ENCODE measurements around the gene LYPD5. TPM values are rescaled to one million over a fixed set of nuclear protein-coding genes. Genes with fewer than 3 reads are reported as not detected.
A peak's percentile ranks its signal among the peaks of the same experiment; 100 is the strongest.

The LYPD5 gene
- polyA plus RNA-seq, 3 donors = 0.19 to 0.39 (median 0.24) TPM

DNA sequence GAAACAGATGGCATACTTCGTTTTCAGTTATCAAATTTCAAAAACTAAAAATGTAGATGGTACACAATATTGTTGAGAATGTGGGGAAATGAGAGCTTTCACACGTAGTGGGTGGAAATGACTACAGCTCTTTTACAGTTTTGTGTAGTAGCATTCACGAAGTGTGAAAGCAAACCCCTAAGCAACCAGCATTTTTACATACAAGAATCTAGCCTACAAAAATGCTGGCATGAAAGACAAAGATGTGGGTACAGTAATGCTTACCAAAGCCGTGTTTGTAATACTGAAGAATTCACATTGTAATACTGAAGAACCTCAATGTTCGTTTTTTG lies 18.6 kb upstream of the LYPD5 start:
- Histone ChIP-seq H3K4me1 (ENCODE audit: control insufficient read depth in 1 of 2, insufficient read depth in 2 of 2, low read length in 2 of 2) (peaks cover 9% of the 10 kb centered on the region in 2 donors), H3K4me3 (replicated peaks in 1 of 3; ENCODE audit: low read depth in 2 of 3, low read length in 3 of 3) (peak overlapping the region in 2 of 3 experiments; percentile 27 to 63), H3K79me2 (ENCODE audit: insufficient read depth, low read length) (no peaks in the 10 kb centered on the region), H2AFZ (ENCODE audit: insufficient read depth, low read depth, low read length, poor library complexity, severe bottlenecking) (peak overlapping the region; percentile 69), H3K27me3 (ENCODE audit: control insufficient read depth in 2 of 2, insufficient read depth in 2 of 2, low read length in 2 of 2) (peaks cover 30 to 35% of the 10 kb centered on the region in 2 donors), H4K20me1 (ENCODE audit: insufficient read depth, low read length) (no peaks in the 10 kb centered on the region), H3K36me3 (replicated peaks in 1 of 2; ENCODE audit: control insufficient read depth in 1 of 2, insufficient read depth in 2 of 2, low read length in 2 of 2) (no peaks in the 10 kb centered on the region), H3K9me3 (replicated peaks in 1 of 2; ENCODE audit: control insufficient read depth in 1 of 2, insufficient read depth in 1 of 2, low read length in 2 of 2) (peaks cover 10 to 20% of the 10 kb centered on the region in 2 donors), H3K27ac (ENCODE audit: low read depth in 1 of 2, low read length in 2 of 2) (no peak overlapping the region), H3K9ac (ENCODE audit: insufficient read depth, low read length, poor library complexity, severe bottlenecking) (no peak overlapping the region), H3K4me2 (replicated peaks; ENCODE audit: extremely low read depth, low read length, poor library complexity, severe bottlenecking) (peak overlapping the region; percentile 63)
- H3K9me3 Mint-ChIP-seq = peaks cover 16 to 38% (median 27%) of the 10 kb centered on the region in 7 donors
- intact Hi-C loops (cut with micrococcal nuclease) = loop anchor here (10.0 kb wide), 3 partner anchors 114 to 274 kb away; partner anchors contain the start of genes ZNF224 (in 1 of the 2), ZNF284 (in 1 of the 2) and ZNF45 (in 1 of the 2)
- H3K36me3 Mint-ChIP-seq = peaks cover 5% of the 10 kb centered on the region in 2 donors
- WGBS (ENCODE audit: insufficient coverage) = no CpG with 5 or more reads among the region's 5 CpGs
- H3K4me1 Mint-ChIP-seq = peaks cover 10% of the 10 kb centered on the region
- TF ChIP-seq, protein P1, sequence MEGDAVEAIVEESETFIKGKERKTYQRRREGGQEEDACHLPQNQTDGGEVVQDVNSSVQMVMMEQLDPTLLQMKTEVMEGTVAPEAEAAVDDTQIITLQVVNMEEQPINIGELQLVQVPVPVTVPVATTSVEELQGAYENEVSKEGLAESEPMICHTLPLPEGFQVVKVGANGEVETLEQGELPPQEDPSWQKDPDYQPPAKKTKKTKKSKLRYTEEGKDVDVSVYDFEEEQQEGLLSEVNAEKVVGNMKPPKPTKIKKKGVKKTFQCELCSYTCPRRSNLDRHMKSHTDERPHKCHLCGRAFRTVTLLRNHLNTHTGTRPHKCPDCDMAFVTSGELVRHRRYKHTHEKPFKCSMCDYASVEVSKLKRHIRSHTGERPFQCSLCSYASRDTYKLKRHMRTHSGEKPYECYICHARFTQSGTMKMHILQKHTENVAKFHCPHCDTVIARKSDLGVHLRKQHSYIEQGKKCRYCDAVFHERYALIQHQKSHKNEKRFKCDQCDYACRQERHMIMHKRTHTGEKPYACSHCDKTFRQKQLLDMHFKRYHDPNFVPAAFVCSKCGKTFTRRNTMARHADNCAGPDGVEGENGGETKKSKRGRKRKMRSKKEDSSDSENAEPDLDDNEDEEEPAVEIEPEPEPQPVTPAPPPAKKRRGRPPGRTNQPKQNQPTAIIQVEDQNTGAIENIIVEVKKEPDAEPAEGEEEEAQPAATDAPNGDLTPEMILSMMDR (IDR thresholded peaks at IDR 0.05) = no peak
- H3K27me3 Mint-ChIP-seq (ENCODE audit: low read depth in 3 of 3) = peaks cover 32 to 51% (median 35%) of the 10 kb centered on the region in 3 donors
- no peak overlapping the region for H3K27ac Mint-ChIP-seq
- peak overlapping the region; percentile 77 to 95 for H3K4me3 Mint-ChIP-seq
- DNase-seq = no peak

DNA sequence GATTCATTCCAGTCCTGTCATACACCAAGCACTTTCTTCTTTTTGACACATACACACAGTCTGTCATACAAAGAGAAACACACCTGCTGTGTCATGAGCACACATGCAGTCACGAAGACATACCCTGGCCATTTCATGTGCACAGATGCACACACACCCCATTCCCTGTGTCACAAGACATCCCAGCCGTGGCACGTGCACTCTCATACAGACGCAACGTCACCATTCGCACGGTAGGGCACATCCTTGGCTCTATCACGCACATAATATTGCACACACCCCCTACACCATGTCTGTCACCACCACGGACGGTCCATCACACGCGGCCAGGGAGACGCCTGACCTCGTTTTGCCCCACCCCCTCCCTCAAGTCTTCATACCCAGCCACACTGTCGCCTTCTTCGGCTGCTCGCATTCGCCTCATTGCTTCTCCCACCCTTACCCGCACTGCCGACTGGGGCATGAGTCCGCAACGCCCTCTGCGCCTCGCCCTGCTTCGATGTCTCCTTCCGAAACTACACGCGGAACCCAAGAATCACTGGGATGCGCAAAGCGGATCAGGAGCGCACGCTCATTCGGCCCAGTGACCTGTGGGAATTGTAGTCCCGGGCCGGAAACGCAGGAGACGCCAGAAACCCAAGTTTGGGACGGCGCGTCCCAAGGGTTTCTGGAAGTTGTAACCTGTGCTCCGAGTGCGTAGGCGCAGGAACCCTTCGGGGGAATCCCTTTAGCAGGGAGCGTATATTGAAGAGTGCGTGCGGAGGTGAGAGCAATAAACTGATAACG lies 18.0 kb upstream of the LYPD5 start:
- 18% methylated on average over 43 of the region's 48 CpGs for WGBS (ENCODE audit: insufficient coverage)
- no peak overlapping the region for H3K27ac ChIP-seq (ENCODE audit: low read depth in 1 of 2, low read length in 2 of 2)
- peaks cover 30 to 35% of the 10 kb centered on the region in 2 donors for H3K27me3 ChIP-seq (ENCODE audit: control insufficient read depth in 2 of 2, insufficient read depth in 2 of 2, low read length in 2 of 2)
- H3K4me1 Mint-ChIP-seq = peaks cover 10% of the 10 kb centered on the region
- peaks cover 10 to 20% of the 10 kb centered on the region in 2 donors for H3K9me3 ChIP-seq (replicated peaks in 1 of 2; ENCODE audit: control insufficient read depth in 1 of 2, insufficient read depth in 1 of 2, low read length in 2 of 2)
- H3K36me3 ChIP-seq (replicated peaks in 1 of 2; ENCODE audit: control insufficient read depth in 1 of 2, insufficient read depth in 2 of 2, low read length in 2 of 2) = no peaks in the 10 kb centered on the region
- H3K4me2 ChIP-seq (replicated peaks; ENCODE audit: extremely low read depth, low read length, poor library complexity, severe bottlenecking) = peak overlapping the region; percentile 63
- peaks cover 29 to 51% (median 34%) of the 10 kb centered on the region in 3 donors for H3K27me3 Mint-ChIP-seq (ENCODE audit: low read depth in 3 of 3)
- TF ChIP-seq, protein P1 (IDR thresholded peaks at IDR 0.05) = no peak
- peak overlapping the region; percentile 69 for H2AFZ ChIP-seq (ENCODE audit: insufficient read depth, low read depth, low read length, poor library complexity, severe bottlenecking)
- H3K36me3 Mint-ChIP-seq = peaks cover 5% of the 10 kb centered on the region in 2 donors
- H3K27ac Mint-ChIP-seq = peak overlapping the region in 1 of 7 donors; percentile 52
- peaks cover 16 to 35% (median 23%) of the 10 kb centered on the region in 7 donors for H3K9me3 Mint-ChIP-seq
- H3K9ac ChIP-seq (ENCODE audit: insufficient read depth, low read length, poor library complexity, severe bottlenecking) = no peak overlapping the region
- no peaks in the 10 kb centered on the region for H3K79me2 ChIP-seq (ENCODE audit: insufficient read depth, low read length)
- peak overlapping the region; percentile 77 to 95 for H3K4me3 Mint-ChIP-seq
- DNase-seq = peak in 2 of 3 donors; percentile 10 to 51
- intact Hi-C loops (cut with micrococcal nuclease) = loop anchor here (10.0 kb wide), 3 partner anchors 115 to 275 kb away; partner anchors contain the start of genes ZNF224 (in 1 of the 2), ZNF284 (in 1 of the 2) and ZNF45 (in 1 of the 2)
- peak overlapping the region in 2 of 3 experiments; percentile 27 to 63 for H3K4me3 ChIP-seq (replicated peaks in 1 of 3; ENCODE audit: low read depth in 2 of 3, low read length in 3 of 3)
- H4K20me1 ChIP-seq (ENCODE audit: insufficient read depth, low read length) = no peaks in the 10 kb centered on the region
- peaks cover 9% of the 10 kb centered on the region in 2 donors for H3K4me1 ChIP-seq (ENCODE audit: control insufficient read depth in 1 of 2, insufficient read depth in 2 of 2, low read length in 2 of 2)

All from CD14-positive monocyte (primary cell).